Left cardiac atrium (tissue), 4 donors: ENCODE results near the gene FMO3. TPM values are rescaled to one million over a fixed set of nuclear protein-coding genes. Genes with fewer than 3 reads are reported as not detected.

Source experiments
- ATAC-seq, 2 donors: fragments of 200-7000 bp; cut with Tn5 transposase; one replicate each; pipeline ENCODE4 v1.9.1; 2020; ENCODE audit warnings: mild to moderate bottlenecking in 2 of 2, moderate library complexity in 2 of 2
- DNase-seq: peaks from one replicate; pipeline ENCODE4 v3.0.0-alpha.2; 2020
- intact Hi-C, 2 donors: fragments of 100-400 bp; cut with DNase I; formaldehyde crosslinking; loops; one replicate each; pipeline versions ENCODE4 v1.14.1 to v1.15.1; 2022 to 2023
- microRNA-seq, 2 donors: library from miRNA; unstranded; fragments of <30 nt; microRNA quantifications; one replicate each; pipeline ENCODE4 v1.2.0, GENCODE V29; 2020
- total RNA-seq, 2 donors: library from RNA; stranded (reverse); fragmentation: NEBNext Ultra II Directional; extraction: Animal tissue kit (Norgen Biotek cat#: 25700); gene quantifications; one replicate each; pipeline ENCODE4 v1.2.1, GENCODE V29; 2021
- donor health status: DM: no; HTN: yes; CAD: no.
- donor health status: DM: no; HTN: yes; CAD: no; lungs with severe emphysema.
- donor health status: DM: yes; HTN: yes; CAD: no.
- donor health status: Dilated cardiomyopathy.

Gene FMO3
- total RNA-seq, 2 donors from 2014 or later: 1.4 to 1.7 TPM

DNA sequence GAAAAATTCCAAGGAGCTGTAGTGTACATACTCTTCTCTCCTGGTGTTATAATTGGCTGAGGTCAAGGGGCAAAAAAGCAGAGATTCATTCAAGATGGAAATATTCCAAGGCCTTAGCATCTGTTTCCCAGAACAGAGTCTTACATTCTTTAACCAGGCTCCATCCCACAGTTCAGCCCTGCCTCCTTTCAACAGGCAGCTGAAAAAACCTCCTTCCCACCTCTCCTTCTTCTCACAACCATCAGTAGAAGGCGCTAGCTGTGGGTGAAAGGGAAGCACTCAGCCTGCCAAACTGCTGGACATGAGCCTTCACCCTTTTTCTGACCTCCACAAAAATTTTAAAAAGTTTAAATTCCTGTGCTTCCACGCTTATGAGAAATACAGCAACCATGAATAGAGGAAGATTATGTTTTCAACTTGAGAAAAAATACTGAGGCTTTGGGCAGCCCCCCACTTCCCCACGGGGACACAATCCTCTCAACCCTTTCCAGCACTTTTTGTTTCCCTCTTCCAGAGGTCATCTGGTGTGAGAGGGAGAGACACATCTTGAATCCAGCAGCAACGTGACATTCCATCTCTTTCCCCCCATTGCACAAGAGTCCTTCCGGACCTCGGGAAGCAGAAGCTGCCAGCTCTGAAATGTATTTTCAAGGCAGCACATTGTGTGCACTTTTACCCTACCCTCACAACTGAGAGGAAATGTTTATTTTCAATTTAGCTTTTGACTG, 51.1 kb downstream of the FMO3 start:
- ATAC-seq: peak; percentile 87 to 92
- intact Hi-C loops: loop anchor here in 1 of 2 donors (5.0 kb wide), 1 partner anchor 45 kb away; the partner anchor contains the start of gene FMO2
- peak; percentile 52 for DNase-seq

DNA sequence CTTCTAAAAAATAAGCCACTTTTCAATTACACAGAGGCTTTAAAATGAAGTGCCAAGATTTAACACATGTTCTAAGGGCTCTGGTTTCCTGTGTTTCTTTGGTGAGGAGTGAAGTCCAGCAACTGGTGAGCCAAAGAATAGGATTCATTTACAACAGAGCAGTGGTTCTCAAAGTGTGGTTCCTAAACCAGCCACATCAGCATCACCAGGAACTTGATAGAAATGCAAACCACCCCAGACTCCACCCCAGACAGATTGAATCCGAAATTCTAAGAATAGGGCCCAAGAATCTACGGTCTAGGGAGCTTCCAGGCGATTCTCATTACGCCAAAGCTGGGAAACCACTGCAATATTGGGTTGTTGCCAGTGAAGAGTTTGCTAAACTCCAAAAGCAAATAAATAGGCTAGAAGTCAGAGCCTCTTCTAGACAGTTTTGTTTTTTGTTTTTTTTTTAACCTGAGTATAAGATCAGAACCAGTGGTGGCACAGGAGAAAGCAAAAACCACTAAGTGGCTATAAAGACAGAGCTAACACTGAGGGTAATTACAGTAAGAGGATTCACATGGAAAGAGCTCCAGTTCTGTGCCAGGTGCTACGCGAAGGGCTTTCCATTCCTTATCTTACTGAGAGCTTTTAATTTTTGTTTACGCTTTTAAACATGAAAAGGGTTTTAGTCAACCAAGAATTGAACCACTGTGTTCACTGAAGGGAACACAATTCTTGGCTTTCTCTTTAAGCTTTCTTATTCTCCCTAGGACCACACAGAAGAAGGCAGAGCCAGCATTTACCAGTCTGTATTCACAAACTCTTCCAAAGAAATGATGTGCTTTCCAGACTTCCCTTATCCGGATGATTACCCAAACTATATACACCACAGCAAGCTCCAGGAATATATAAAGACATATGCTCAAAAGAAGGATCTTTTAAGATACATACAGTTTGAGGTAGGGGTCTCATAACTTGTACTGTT, 52.0 kb downstream of the FMO3 start:
- DNase-seq (peak; percentile 26), ATAC-seq (peak; percentile 70 to 78)
- intact Hi-C loops: loop anchor here in 1 of 2 donors (5.0 kb wide), 1 partner anchor 45 kb away; the partner anchor contains the start of gene FMO2

DNA sequence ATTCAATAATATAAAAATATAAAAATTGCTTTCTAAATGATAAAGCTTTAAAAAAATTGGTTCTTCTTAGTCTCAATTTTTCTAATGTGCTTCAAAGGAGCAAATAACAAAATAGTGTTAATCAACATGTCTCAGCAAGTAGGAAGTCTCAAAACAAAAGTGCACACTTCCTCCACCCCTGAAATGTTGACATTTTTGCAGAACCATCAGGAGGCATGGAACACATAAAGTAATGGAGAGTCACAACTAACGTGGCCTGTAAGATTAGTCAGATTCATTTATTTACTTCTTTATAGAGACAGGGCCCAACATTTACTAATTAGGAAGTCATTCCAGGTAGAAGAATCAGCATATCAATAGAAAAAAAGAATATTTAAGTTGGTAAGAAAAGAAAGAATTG, 59.5 kb downstream of the FMO3 start:
- intact Hi-C loops: no loop called here
- no peak for DNase-seq
- ATAC-seq: no peak

- ATAC-seq (no peak), DNase-seq (no peak)
These were observed 61.8 kb downstream of the FMO3 start for GRCh38 chr1:171152549-171152948.

DNA sequence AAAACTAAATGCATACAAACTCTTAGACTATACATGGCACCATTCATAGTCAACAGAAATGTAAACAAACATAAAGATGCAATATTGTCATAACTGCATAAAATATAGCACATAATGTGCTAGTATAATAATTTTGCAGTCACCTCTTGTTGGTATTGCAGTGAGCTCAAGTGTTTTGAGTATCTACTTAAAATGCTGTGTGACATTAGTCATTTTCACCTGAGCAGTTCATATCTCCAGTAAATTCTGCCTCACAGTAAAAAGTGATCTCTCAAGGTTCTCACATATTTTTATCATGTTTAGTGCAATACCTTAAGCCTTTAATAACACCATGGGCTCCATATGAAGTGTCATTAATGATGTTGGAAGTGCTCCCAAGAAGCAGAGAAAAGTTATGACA, 64.8 kb downstream of the FMO3 start:
- DNase-seq (no peak), ATAC-seq (no peak)
- intact Hi-C loops: no loop called here

More at GRCh38 chr1:171152549-171152948, 61.8 kb downstream of the FMO3 start:
- intact Hi-C loops: no loop called here

- peak; percentile 46 to 59 for ATAC-seq
- DNase-seq: no peak
- intact Hi-C loops: no loop called here
These were observed 67.4 kb downstream of the FMO3 start for GRCh38 chr1:171158096-171158495.

- ATAC-seq: no peak
- no peak for DNase-seq
- intact Hi-C loops: no loop called here
These were observed 67.8 kb downstream of the FMO3 start for GRCh38 chr1:171158551-171158950.

GRCh38 chr1:171159148-171159547, 68.4 kb downstream of the FMO3 start:
- intact Hi-C loops: no loop called here
- DNase-seq (no peak), ATAC-seq (no peak)

DNA sequence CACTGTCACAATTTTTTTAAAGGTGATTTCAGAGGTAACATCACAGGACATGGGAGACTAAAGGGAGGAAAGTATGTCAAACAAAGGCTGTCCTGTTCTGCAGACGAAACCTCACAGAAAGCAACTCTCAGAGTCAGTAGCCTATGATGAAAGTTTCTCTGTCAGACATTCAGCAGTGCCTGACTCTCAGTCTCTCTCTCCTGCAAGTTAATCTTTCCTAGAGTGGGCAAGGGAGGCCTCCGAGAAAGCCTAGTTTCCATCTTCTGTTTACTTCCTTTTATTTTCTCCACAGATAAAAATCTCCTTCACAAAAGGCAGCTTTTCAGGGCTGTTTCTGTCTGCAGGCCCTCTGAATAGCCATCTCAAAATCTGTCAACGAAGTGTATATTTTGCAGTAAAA, 69.5 kb downstream of the FMO3 start:
- DNase-seq (no peak), ATAC-seq (no peak)
- intact Hi-C loops: no loop called here

GRCh38 chr1:171160639-171161354, 70.1 kb downstream of the FMO3 start:
- DNase-seq (no peak), ATAC-seq (peak; percentile 61 to 74)
- intact Hi-C loops: no loop called here

DNA sequence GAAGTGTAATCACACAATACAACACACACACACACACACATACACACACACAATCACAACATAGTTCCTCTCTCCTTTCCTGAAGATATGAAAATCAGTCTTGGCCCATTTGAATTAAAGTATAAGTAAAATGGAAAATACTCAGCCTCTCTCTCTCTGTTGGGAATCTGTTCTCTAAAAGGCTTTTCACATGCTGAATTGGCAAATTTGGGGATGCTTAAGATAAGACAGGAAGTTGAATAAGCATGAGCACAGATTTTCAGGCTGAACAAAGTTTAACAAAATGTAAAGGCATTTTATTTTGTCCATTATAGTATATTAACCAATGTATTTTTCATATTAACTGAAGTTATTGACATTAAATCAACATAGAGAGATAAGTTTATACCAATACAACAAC, 70.7 kb downstream of the FMO3 start:
- DNase-seq (no peak), ATAC-seq (no peak)
- intact Hi-C loops: no loop called here

DNA sequence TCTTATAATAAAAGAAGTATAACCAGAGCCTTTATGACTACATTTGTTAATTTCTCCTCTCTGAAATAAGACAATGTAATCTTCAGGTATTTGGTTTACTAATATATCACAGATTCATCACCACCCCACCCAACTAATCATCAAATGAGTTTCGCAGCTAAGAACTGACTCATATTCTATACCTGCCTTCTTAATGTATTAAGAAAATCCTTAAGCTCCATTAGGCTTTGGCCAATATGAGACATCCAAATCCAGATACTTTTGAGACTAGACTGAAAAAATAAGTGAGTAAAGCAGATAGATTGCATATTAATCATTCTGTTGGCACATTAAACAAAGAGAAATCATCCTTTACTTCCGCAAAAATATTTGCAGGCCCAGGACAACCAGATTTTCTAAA, 75.7 kb downstream of the FMO3 start:
- intact Hi-C loops: no loop called here
- DNase-seq: no peak

More for the DNA sequence above, 75.7 kb downstream of the FMO3 start:
- ATAC-seq: no peak

Small RNA genes lying within 50 kb of the gene (microRNA-seq; reads per million reads assigned to microRNA genes)
- gene MIR1295A: 0 reads per million in 2 donors
- 0 reads per million in 2 donors for gene MIR1295B

Other genes starting within 250 kb of the FMO3 start
- gene MROH9, start 155.4 kb upstream of the FMO3 start, total RNA-seq: not detected
- gene FMO2, start 94.4 kb downstream of the FMO3 start, total RNA-seq: 10 to 100 TPM; 41.7 to 64.3 TPM
- gene FMO1, start 157.6 kb downstream of the FMO3 start, total RNA-seq: under 1 TPM in 1 of 2 donors, not detected in 1; 0.62 TPM
- 1 to 10 TPM; 3.1 to 3.8 TPM for gene FMO4, start 223.3 kb downstream of the FMO3 start, total RNA-seq